ENCODE data around the gene DCHS2.
"Not testable (repeated sequence)": the region's sequence is repeated elsewhere in the genome, so short reads cannot be mapped to it uniquely, and the experiment has no call there.

The DCHS2 gene

GRCh38 chr4:154312246-154312645 lies 179.4 kb downstream of the DCHS2 start:
- DNase-seq = no peak

GRCh38 chr4:154310578-154310977 lies 181.0 kb downstream of the DCHS2 start:
- DNase-seq = no peak

- no peak for DNase-seq
These were observed 183.4 kb downstream of the DCHS2 start for GRCh38 chr4:154308207-154308606.

- DNase-seq = no peak
These were observed 184.1 kb downstream of the DCHS2 start for GRCh38 chr4:154307451-154307850.

- no peak for DNase-seq
These were observed 186.0 kb downstream of the DCHS2 start for GRCh38 chr4:154305616-154306015.

- no peak for DNase-seq
These were observed 186.9 kb downstream of the DCHS2 start for GRCh38 chr4:154304679-154305078.

GRCh38 chr4:154294652-154295350 lies 196.8 kb downstream of the DCHS2 start:
- DNase-seq = no peak

- no peak for DNase-seq
These were observed 198.2 kb downstream of the DCHS2 start for GRCh38 chr4:154293427-154293826.

GRCh38 chr4:154292589-154292988 lies 199.0 kb downstream of the DCHS2 start:
- no peak for DNase-seq

- no peak for DNase-seq
These were observed 214.4 kb downstream of the DCHS2 start for GRCh38 chr4:154277172-154277571.

GRCh38 chr4:154276496-154276895 lies 215.1 kb downstream of the DCHS2 start:
- no peak for DNase-seq

- no peak for DNase-seq
These were observed 236.6 kb downstream of the DCHS2 start for GRCh38 chr4:154254999-154255398.

- DNase-seq = no peak
These were observed 257.0 kb downstream of the DCHS2 start for GRCh38 chr4:154234576-154234975.

- no peak for DNase-seq
These were observed 259.7 kb downstream of the DCHS2 start for GRCh38 chr4:154231806-154232478.

GRCh38 chr4:154230723-154231122 lies 260.9 kb downstream of the DCHS2 start:
- no peak for DNase-seq

- no peak for DNase-seq
These were observed 261.5 kb downstream of the DCHS2 start for GRCh38 chr4:154230091-154230490.

- DNase-seq = no peak
These were observed 268.7 kb downstream of the DCHS2 start for GRCh38 chr4:154222875-154223274.

- no peak for DNase-seq
These were observed 273.5 kb downstream of the DCHS2 start for GRCh38 chr4:154218051-154218450.

- not testable (repeated sequence) for DNase-seq
These were observed 274.2 kb downstream of the DCHS2 start for GRCh38 chr4:154217384-154217783.

- DNase-seq = no peak
These were observed 280.1 kb downstream of the DCHS2 start for GRCh38 chr4:154211506-154211905.

- no peak for DNase-seq
These were observed 283.2 kb downstream of the DCHS2 start for GRCh38 chr4:154208424-154208823.

GRCh38 chr4:154205471-154205870 lies 286.1 kb downstream of the DCHS2 start:
- DNase-seq = no peak

- no peak for DNase-seq
These were observed 296.9 kb downstream of the DCHS2 start for GRCh38 chr4:154194649-154195048.

GRCh38 chr4:154192585-154192984 lies 299.0 kb downstream of the DCHS2 start:
- DNase-seq = no peak

Measured in inflammatory macrophage (primary cell).